Liver (tissue), 9 donors: ENCODE measurements around the gene GHITM. TPM values are rescaled to one million over a fixed set of nuclear protein-coding genes. Genes with fewer than 3 reads are reported as not detected.
"Not testable (repeated sequence)": the region's sequence is repeated elsewhere in the genome, so short reads cannot be mapped to it uniquely, and the experiment has no call there.

Experiments
- DNase-seq: peaks from one replicate; pipeline ENCODE4 v3.0.0-alpha.2; 2017; ENCODE audit warnings: low spot score
- H3K27ac ChIP-seq, 2 donors: one replicate each; pipeline ENCODE4 v1.7.0; 2013; ENCODE audit warnings: inconsistent platforms in 2 of 2, low read length in 2 of 2, control low read depth in 1 of 2, low read depth in 1 of 2, mild to moderate bottlenecking in 1 of 2
- H3K27me3 ChIP-seq, 4 donors: one replicate each; pipeline versions ENCODE4 v1.6.1 to v1.7.0; 2013; ENCODE audit warnings: low read length in 3 of 4, inconsistent platforms in 1 of 4, mild to moderate bottlenecking in 1 of 4, moderate library complexity in 1 of 4; ENCODE audit not compliant: control insufficient read depth in 4 of 4, insufficient read depth in 4 of 4
- H3K36me3 ChIP-seq, 4 donors: one replicate each; pipeline versions ENCODE4 v1.6.1 to v1.7.0; 2013; ENCODE audit warnings: low read length in 3 of 4, mild to moderate bottlenecking in 3 of 4, low read depth in 1 of 4, moderate library complexity in 1 of 4; ENCODE audit not compliant: control insufficient read depth in 4 of 4, insufficient read depth in 3 of 4
- H3K4me1 ChIP-seq, 4 donors: one replicate each; pipeline versions ENCODE4 v1.6.1 to v1.7.0; 2013; ENCODE audit warnings: low read length in 3 of 4, mild to moderate bottlenecking in 3 of 4, moderate library complexity in 1 of 4; ENCODE audit not compliant: control insufficient read depth in 4 of 4, insufficient read depth in 4 of 4
- H3K4me3 ChIP-seq, 3 donors: one replicate each; pipeline versions ENCODE4 v1.6.1 to v1.7.0; 2013; ENCODE audit warnings: low read length in 3 of 3, control low read depth in 1 of 3, low read depth in 1 of 3, mild to moderate bottlenecking in 1 of 3
- H3K9ac ChIP-seq, 2 donors: one replicate each; pipeline ENCODE4 v1.7.0; 2013; ENCODE audit warnings: low read length in 2 of 2, mild to moderate bottlenecking in 2 of 2, moderate library complexity in 2 of 2, control low read depth in 1 of 2, low read depth in 1 of 2
- H3K9me3 ChIP-seq, 4 donors: one replicate each; pipeline versions ENCODE4 v1.6.1 to v1.7.0; 2013; ENCODE audit warnings: low read length in 3 of 4; ENCODE audit not compliant: control insufficient read depth in 4 of 4
- FOXA2 ChIP-seq: IDR thresholded peaks from 2 replicates; pipeline ENCODE4 v1.6.1; 2016; ENCODE audit warnings: antibody characterized with exemption
- SP1 ChIP-seq: IDR thresholded peaks from 2 replicates; pipeline ENCODE4 v1.6.1; 2018; ENCODE audit warnings: antibody characterized with exemption, mild to moderate bottlenecking
- whole genome bisulfite sequencing: extraction: QIAGEN DNeasy Blood & Tissue Kit; methylation state at CpG from one replicate; pipeline ENCODE4 v1.1.7; 2013; 5-methylcytosine and 5-hydroxymethylcytosine counted together
- polyA plus RNA-seq, 2 donors: library from polyadenylated mRNA; stranded (reverse) in 1 of 2; unstranded in 1 of 2; fragments of 200-250 nt in 1 of 2; fragments of >200 nt in 1 of 2; fragmentation: Nextera tagmentation in 1 of 2; extraction: Ambion mirVana in 1 of 2; gene quantifications; one replicate each; pipeline versions ENCODE4 v1.2.1 to v1.2.3, GENCODE V29; 2013 to 2015
- total RNA-seq, 2 donors: library from RNA; depleted of rRNA; stranded (reverse); fragments of >200 nt; gene quantifications; one replicate each; pipeline ENCODE4 v1.2.3, GENCODE V29; 2014
- TF ChIP-seq, protein P1 (sequence below): IDR thresholded peaks from 2 replicates; pipeline ENCODE4 v1.6.1; 2016; ENCODE audit warnings: antibody characterized with exemption
- donor health status: healthy.
- donor health status: healthy.
- donor health status: healthy.
- donor health status: healthy.
- donor health status: healthy.

GHITM gene
- total and polyA plus RNA-seq, 4 donors: 156 to 252 (median 194) TPM

DNA sequence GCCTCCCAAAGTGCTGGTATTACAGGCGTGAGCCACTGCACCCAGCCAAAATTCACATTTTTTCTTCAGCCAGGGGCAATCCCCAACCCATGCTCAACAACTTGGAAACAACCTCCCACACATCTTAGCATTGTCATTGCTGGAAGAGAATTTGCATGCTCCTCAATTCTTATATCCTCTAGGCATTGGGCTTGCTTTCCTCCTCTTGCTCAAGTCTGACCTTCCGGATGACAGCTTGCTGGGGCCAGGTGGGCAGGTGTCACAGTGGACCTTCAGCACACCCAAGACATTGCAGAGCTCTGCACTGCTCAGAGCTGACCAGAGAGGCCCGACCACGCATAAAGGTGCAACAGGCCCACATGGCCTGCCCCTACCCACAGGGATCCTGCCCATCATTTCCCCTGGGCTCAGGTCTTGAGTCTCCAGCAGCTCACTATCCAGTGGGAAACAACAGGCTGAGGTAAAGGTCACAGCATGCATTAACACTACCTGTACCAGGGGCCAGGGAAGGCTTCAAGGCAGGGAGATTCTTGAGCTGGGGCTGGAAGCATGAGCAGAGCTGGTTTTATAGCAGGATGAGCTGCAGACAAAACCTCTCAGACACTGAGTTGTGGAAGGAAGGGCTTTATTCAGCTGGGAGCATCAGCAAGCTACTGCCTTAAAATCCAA is 27.4 kb downstream of the GHITM start (continued):
- TF ChIP-seq, protein P1, sequence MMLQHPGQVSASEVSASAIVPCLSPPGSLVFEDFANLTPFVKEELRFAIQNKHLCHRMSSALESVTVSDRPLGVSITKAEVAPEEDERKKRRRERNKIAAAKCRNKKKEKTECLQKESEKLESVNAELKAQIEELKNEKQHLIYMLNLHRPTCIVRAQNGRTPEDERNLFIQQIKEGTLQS: no peak
- TF ChIP-seq SP1 (no peak), FOXA2 (no peak)

DNA sequence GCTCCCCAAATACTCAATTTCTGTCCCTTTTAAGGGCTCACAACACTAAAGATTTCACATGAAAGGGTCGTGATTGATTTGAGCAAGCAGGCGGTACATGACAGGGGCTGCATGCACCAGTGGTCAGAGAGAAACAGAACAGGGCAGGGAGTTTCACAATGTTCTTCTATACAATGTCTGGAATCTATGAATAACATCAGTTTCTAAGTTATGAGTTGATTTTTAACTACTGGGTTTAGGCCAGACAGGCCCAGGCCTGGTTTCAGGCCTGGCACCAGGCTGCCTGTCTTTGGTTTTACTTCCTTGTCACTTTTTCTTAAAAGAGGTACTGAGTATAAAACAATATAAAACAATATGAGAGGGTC is 28.0 kb downstream of the GHITM start:
- DNase-seq, H3K9me3 ChIP-seq, H3K27me3 ChIP-seq, H3K36me3 ChIP-seq, H3K4me3 ChIP-seq, H3K27ac ChIP-seq, H3K4me1 ChIP-seq, H3K9ac ChIP-seq: not testable (repeated sequence)
- WGBS: 92% methylated on average over 2 of the region's 2 CpGs

DNA sequence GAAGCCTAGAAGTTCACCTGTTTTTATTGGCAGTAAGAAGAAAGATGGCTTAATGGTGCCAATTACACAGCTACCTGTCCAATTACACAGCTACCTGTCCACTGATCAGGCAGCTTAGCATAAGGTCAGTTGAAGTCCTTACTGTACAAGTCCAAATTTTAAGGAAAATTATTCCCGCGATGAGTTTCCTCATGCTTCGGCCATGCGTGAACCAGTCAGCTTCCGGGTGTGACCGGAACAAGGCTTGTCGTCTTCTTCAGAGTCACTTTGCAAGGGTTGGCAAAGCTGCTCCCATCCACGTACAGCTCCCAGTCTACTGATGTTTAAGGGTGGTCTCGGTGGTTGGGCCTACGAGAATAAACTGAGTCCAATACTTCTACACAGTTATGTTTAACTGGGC is 29.1 kb downstream of the GHITM start:
- not testable (repeated sequence) for H3K9ac ChIP-seq, H3K36me3 ChIP-seq, H3K27ac ChIP-seq, H3K27me3 ChIP-seq, DNase-seq, H3K4me3 ChIP-seq, H3K4me1 ChIP-seq, H3K9me3 ChIP-seq
- WGBS: 98% methylated on average over 10 of the region's 10 CpGs

DNA sequence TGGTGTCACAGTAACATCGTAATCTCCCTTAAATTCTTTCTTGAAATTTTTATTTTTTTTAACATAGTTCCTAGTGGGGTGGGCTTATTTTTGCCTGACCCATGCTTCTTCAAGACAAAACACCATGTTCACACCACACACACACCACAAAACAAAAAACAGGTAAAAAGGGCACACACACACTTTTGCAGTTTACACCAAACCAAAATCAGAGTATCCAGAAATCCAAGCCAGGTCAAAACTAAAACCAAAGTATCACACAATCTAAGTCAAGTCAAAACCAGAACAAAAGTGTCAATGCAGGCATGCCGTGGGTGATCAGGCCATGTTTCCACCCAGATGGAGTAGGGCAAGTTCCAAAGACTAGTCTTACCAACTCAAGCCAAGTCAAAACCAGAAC is 31.9 kb downstream of the GHITM start:
- H3K27me3 ChIP-seq, DNase-seq, H3K27ac ChIP-seq, H3K36me3 ChIP-seq, H3K4me1 ChIP-seq, H3K4me3 ChIP-seq, H3K9ac ChIP-seq, H3K9me3 ChIP-seq: not testable (repeated sequence)
- 92% methylated on average over 2 of the region's 2 CpGs for WGBS

DNA sequence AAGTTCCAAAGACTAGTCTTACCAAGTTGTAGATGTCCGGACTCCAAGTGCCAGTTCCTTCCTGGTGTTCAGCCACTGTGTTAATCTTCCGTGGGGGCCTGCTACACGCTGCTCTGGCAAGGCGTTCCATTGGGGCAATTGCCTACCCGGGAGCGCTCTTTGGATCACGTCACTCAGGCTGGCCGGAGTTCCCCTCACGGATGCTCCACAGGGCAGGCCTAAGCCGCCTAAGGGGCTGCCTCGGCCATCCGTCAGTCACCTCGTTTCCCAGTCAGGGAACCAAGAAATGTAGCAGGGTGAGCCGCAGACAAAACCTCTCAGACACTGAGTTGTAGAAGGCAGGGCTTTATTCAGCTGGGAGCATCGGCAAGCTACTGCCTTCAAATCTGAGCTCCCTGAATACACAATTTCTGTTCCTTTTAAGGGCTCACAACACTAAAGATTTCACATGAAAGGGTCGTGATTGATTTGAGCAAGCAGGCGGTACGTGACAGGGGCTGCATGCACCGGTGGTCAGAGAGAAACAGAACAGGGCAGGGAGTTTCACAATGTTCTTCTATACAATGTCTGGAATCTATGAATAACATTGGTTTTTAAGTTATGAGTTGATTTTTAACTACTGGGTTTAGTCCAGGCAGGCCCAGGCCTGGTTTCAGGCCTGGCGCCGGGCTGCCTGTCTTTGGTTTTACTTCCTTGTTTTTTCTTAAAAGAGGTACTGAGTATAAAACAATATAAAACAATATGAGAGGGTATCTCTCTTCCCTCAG is 32.6 kb downstream of the GHITM start:
- H3K9me3 ChIP-seq, H3K9ac ChIP-seq, H3K36me3 ChIP-seq, DNase-seq, H3K4me3 ChIP-seq, H3K4me1 ChIP-seq, H3K27ac ChIP-seq, H3K27me3 ChIP-seq: not testable (repeated sequence)
- 86% methylated on average over 20 of the region's 21 CpGs for WGBS
